ENCODE results near the gene CAPG.
"Not testable (repeated sequence)": the region's sequence is repeated elsewhere in the genome, so short reads cannot be mapped to it uniquely, and the experiment has no call there.

The CAPG gene

DNA sequence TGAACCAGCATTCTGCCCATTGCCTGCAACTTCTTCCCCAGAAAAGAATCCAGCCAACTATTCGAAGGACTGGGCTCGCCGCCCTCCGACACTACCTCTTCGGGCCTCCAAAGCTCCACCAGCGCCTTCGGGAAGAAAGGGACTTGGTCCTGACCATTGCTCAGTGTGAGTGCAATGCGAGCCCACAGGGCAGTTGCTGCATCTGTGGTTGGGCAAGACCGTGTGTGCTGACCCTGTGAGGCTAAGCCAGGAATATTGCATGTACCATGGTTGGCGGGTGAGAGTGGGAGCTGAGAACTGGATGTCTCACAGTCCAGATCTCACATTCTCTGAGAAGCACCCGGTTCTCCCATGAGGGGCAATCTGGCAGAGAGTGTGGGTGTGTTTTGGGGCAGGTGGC, 39.1 kb downstream of the CAPG start:
- FAIRE-seq = no peak
- no peak for DNase-seq (ENCODE audit: insufficient read length, low spot score)
- TF ChIP-seq PAX5 (IDR thresholded peaks at IDR 0.05; ENCODE audit: insufficient read depth, low read length, severe bottlenecking) (no peak), POU2F2 (IDR thresholded peaks at IDR 0.05; ENCODE audit: low read depth, low read length) (no peak), TAF1 (IDR thresholded peaks at IDR 0.05; ENCODE audit: low read depth, low read length) (no peak), POLR2A (IDR thresholded peaks at IDR 0.05; ENCODE audit: low read depth, low read length) (no peak), SPI1 (IDR thresholded peaks at IDR 0.05; ENCODE audit: low read depth, low read length) (no peak), POLR2AphosphoS5 (IDR thresholded peaks at IDR 0.05; ENCODE audit: low read depth, low read length) (no peak)

DNA sequence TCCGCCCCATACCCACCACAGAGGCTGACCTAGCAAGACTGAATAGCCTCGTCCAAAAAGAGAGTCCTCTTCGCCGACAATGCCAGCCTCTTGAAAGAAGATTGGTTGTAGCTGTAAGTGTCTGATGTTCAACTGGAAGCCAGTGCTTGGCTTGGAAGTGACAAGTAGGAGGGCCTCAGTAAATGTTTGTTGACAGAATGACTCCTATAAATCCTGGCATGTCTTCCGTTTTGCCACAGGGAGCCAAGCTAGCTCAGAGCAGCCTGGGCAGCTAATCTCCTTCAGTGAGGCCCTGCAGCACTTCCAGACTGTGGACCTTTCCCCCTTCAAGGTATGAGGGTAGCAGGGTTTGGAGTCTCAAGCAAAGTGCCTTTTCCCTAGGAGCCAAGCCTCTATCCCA, 40.7 kb downstream of the CAPG start:
- FAIRE-seq = no peak
- TF ChIP-seq POLR2AphosphoS5 (IDR thresholded peaks at IDR 0.05; ENCODE audit: low read depth, low read length) (no peak), POLR2A (IDR thresholded peaks at IDR 0.05; ENCODE audit: low read depth, low read length) (no peak), PAX5 (IDR thresholded peaks at IDR 0.05; ENCODE audit: insufficient read depth, low read length, severe bottlenecking) (no peak), POU2F2 (IDR thresholded peaks at IDR 0.05; ENCODE audit: low read depth, low read length) (no peak), SPI1 (IDR thresholded peaks at IDR 0.05; ENCODE audit: low read depth, low read length) (no peak), TAF1 (IDR thresholded peaks at IDR 0.05; ENCODE audit: low read depth, low read length) (no peak)
- DNase-seq (ENCODE audit: insufficient read length, low spot score) = no peak

DNA sequence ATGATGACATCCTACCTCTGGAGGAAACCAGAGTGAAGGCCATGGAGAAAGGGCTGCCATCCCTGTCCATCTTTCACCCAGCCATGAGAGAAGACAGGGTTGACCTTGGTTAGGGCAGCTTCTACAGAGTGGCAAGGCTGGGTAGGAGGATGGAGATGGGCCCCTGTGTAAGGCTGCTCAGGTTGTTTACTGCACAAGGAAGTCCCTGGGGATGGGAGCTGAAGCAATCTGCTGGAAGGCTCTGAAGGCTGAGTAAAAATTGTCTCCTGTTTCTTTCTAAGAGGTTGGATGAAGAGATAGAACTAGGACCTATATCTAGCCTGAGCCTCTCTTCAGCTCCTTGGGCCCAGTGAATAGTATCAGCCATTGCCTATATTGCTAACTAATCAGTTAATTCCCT, 41.2 kb downstream of the CAPG start:
- FAIRE-seq (no peak), DNase-seq (ENCODE audit: insufficient read length, low spot score) (no peak)
- TF ChIP-seq SPI1 (IDR thresholded peaks at IDR 0.05; ENCODE audit: low read depth, low read length) (no peak), TAF1 (IDR thresholded peaks at IDR 0.05; ENCODE audit: low read depth, low read length) (no peak), POLR2AphosphoS5 (IDR thresholded peaks at IDR 0.05; ENCODE audit: low read depth, low read length) (no peak)

DNA sequence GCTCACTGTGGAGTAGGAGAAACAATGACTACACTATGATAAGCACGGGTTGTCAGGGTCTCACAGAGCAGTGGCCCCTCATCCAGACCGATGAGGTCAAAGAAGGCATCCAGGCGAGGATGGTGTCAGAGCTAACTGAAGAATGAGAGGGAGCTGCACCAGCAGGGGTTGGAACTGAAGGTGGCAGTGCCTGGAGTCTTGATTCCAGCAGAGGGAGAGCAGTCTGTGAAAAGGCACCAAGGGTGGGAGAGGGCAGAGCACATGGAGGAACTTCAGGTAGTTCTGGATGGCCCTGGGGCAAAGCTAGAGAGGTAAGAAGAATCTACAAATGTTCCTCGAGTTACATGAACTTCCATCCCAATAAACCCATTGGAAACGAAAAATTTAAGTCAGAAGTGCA, 43.0 kb downstream of the CAPG start:
- DNase-seq (ENCODE audit: insufficient read length, low spot score) (no peak), FAIRE-seq (no peak)
- TF ChIP-seq POLR2AphosphoS5 (IDR thresholded peaks at IDR 0.05; ENCODE audit: low read depth, low read length) = no peak
- TF ChIP-seq POU2F2 (IDR thresholded peaks at IDR 0.05; ENCODE audit: low read depth, low read length) = no peak
- no peak for TF ChIP-seq SPI1 (IDR thresholded peaks at IDR 0.05; ENCODE audit: low read depth, low read length)

DNA sequence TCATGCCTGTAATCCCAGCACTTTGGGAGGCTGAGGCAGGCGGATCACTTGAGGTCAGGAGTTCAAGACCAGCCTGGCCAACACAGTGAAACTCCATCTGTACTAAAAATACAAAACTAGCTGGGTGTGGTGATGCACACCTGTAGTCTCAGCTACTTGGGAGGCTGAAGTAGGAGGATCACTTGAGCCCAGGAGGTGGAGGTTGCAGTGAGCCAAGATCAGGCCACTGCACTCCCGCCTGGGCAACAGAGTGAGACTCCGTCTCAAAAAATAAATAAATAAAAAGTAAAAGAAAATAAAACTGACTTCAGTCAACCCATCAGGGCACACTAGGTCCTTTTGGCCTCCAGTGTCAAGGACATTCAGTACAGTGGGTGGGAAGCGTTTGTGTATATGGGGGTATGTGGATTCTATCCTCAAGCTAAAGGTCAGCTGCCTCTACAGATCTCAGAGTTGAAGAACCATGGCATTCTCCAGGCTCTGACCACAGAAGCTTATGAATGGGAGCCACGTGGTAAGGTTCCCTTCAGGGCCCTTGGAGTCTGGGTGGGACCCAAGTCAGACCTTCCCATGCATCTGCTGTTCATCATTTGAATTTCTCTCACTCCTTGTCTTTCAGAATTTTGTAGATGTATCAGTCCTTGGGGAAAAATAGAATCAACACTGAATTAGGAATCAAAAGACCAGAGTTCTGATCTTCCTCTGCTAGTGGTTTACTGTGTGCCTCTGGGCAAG, 47.3 kb downstream of the CAPG start:
- not testable (repeated sequence) for DNase-seq (ENCODE audit: insufficient read length, low spot score); FAIRE-seq

DNA sequence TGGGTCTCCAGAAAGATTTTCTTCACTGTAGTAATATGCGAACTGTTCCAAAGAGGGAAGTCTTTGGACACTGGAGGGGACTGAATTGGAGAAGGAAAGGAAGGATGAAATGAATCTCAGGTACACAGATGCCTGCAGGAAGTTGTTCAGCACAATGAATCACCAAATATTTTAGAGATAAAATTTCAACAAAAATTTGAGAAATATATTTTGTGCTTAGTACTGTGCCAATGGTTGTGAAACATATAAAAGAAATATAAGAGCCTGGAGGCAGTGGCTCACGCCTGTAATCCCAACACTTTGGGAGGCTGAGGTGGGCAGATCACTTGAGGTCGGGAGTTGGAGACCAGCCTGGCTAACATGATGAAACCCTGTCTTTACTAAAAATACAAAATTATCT, 52.4 kb downstream of the CAPG start:
- no peak for FAIRE-seq
- DNase-seq (ENCODE audit: insufficient read length, low spot score) = no peak
- TF ChIP-seq TAF1 (IDR thresholded peaks at IDR 0.05; ENCODE audit: low read depth, low read length) (no peak), POLR2AphosphoS5 (IDR thresholded peaks at IDR 0.05; ENCODE audit: low read depth, low read length) (no peak), PAX5 (IDR thresholded peaks at IDR 0.05; ENCODE audit: insufficient read depth, low read length, severe bottlenecking) (no peak), POU2F2 (IDR thresholded peaks at IDR 0.05; ENCODE audit: low read depth, low read length) (no peak), POLR2A (IDR thresholded peaks at IDR 0.05; ENCODE audit: low read depth, low read length) (no peak), SPI1 (IDR thresholded peaks at IDR 0.05; ENCODE audit: low read depth, low read length) (no peak)

DNA sequence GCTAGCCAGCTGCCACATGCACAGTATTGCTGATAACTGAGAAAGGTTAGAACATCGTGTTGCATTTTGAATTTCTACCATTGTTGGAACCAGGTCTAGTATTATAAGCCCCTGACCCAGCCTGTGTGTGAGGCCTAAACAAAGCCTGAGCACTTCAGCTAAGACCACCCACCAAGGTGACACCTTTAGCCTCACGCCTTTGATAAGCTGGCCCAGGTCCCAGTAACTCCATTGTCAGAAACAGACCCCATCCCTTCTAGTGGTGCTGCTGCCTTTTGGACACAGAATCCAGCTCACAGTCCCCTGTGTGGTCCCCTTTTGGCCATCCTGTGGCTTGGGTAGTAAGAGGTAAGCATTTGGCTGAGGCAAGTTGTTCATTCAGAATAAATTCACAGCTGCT, 54.0 kb downstream of the CAPG start:
- TF ChIP-seq PAX5 (IDR thresholded peaks at IDR 0.05; ENCODE audit: insufficient read depth, low read length, severe bottlenecking) (no peak), TAF1 (IDR thresholded peaks at IDR 0.05; ENCODE audit: low read depth, low read length) (no peak), POLR2AphosphoS5 (IDR thresholded peaks at IDR 0.05; ENCODE audit: low read depth, low read length) (no peak), POLR2A (IDR thresholded peaks at IDR 0.05; ENCODE audit: low read depth, low read length) (no peak), POU2F2 (IDR thresholded peaks at IDR 0.05; ENCODE audit: low read depth, low read length) (no peak), SPI1 (IDR thresholded peaks at IDR 0.05; ENCODE audit: low read depth, low read length) (no peak)
- DNase-seq (ENCODE audit: insufficient read length, low spot score) = no peak
- no peak for FAIRE-seq

DNA sequence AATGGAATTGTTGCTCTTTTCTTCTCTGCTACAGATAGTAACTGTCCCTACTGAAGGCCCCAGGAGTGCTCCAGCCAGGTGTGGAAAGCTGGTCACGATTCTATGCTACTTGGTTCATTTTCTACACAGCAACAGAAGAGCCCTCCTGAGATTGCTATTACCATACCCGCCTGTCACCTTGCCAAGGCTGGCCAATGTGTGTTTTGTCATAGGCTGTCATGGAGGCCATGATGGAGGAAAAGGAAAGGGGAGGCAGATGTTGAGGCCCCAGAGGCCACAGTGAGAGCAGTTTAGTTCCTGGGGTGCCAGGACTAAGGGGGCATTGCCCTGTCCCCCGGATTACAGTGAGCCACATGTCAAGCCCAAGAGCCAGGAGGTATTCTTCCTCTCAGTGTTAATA, 54.6 kb downstream of the CAPG start:
- TF ChIP-seq TAF1 (IDR thresholded peaks at IDR 0.05; ENCODE audit: low read depth, low read length) (no peak), SPI1 (IDR thresholded peaks at IDR 0.05; ENCODE audit: low read depth, low read length) (no peak), POLR2A (IDR thresholded peaks at IDR 0.05; ENCODE audit: low read depth, low read length) (no peak), POU2F2 (IDR thresholded peaks at IDR 0.05; ENCODE audit: low read depth, low read length) (no peak)
- DNase-seq (ENCODE audit: insufficient read length, low spot score) = no peak
- no peak for FAIRE-seq

DNA sequence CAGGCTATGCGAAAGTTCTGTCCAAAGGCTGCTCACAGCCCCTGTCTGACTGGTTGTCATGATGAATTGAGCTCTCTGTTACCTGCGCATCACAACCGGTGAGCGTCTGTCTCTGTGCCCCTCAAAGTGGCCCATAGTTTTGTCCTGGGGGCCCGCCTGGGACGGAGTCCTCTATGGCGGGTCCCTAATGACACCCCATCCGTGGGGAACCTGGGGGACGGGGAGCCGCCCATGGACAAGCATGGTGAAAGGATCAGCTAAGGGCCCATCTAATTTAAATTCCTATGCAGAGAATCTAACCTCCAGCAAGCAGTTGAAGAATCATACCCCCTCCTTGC, 55.1 kb downstream of the CAPG start:
- DNase-seq (ENCODE audit: insufficient read length, low spot score) = no peak
- TF ChIP-seq PAX5 (IDR thresholded peaks at IDR 0.05; ENCODE audit: insufficient read depth, low read length, severe bottlenecking) (no peak), POLR2AphosphoS5 (IDR thresholded peaks at IDR 0.05; ENCODE audit: low read depth, low read length) (no peak), POU2F2 (IDR thresholded peaks at IDR 0.05; ENCODE audit: low read depth, low read length) (no peak), TAF1 (IDR thresholded peaks at IDR 0.05; ENCODE audit: low read depth, low read length) (no peak), POLR2A (IDR thresholded peaks at IDR 0.05; ENCODE audit: low read depth, low read length) (no peak), SPI1 (IDR thresholded peaks at IDR 0.05; ENCODE audit: low read depth, low read length) (no peak)
- FAIRE-seq = no peak

- TF ChIP-seq PAX5 (IDR thresholded peaks at IDR 0.05; ENCODE audit: insufficient read depth, low read length, severe bottlenecking) = no peak
- no peak for TF ChIP-seq SPI1 (IDR thresholded peaks at IDR 0.05; ENCODE audit: low read depth, low read length)
- TF ChIP-seq TAF1 (IDR thresholded peaks at IDR 0.05; ENCODE audit: low read depth, low read length) = peak; percentile 99
- TF ChIP-seq POLR2AphosphoS5 (IDR thresholded peaks at IDR 0.05; ENCODE audit: low read depth, low read length) = peak; percentile 99
- TF ChIP-seq POU2F2 (IDR thresholded peaks at IDR 0.05; ENCODE audit: low read depth, low read length) = peak; percentile 62
- peak; percentile 99 for TF ChIP-seq POLR2A (IDR thresholded peaks at IDR 0.05; ENCODE audit: low read depth, low read length)
- peak; percentile 92 for DNase-seq (ENCODE audit: insufficient read length, low spot score)
- FAIRE-seq = peak; percentile 98
Observed at GRCh38 chr2:85354286-85355072, 55.7 kb downstream of the CAPG start, which contains the start of the genes ELMOD3 and RETSAT. TSS of gene ELMOD3 (plus strand) at chr2:85354769. CDS start at chr2:85357199, 2,430 bp downstream. TSS of gene RETSAT (minus strand) at chr2:85354528. CDS start at chr2:85354507, 21 bp downstream.

All from GM12891 (cell line).